GM23338 (cell line): ENCODE results near the gene CAPS. TPM values are rescaled to one million over a fixed set of nuclear protein-coding genes. Genes with fewer than 3 reads are reported as not detected.

Experiments used
- ATAC-seq: fragments of 200-7000 bp; cut with Tn5 transposase; 3 replicates; pipeline ENCODE4 v1.9.1; 2020
- DNase-seq: peaks from one replicate; pipeline ENCODE4 v3.0.0-alpha.2; 2015; ENCODE audit warnings: low spot score
- H2AFZ ChIP-seq: fragments of 200-600 bp; sonication (generic); 2 replicates; pipeline ENCODE4 v1.8.0; 2016; ENCODE audit warnings: antibody characterized with exemption, mild to moderate bottlenecking, moderate library complexity
- H3F3A ChIP-seq: fragments of 200-600 bp; sonication (generic); replicated peaks from 2 replicates; pipeline ENCODE4 v1.8.0; 2017; ENCODE audit warnings: antibody characterized with exemption, mixed run types, low read depth
- H3K27ac ChIP-seq: fragments of 200-600 bp; sonication (generic); 2 replicates; pipeline ENCODE4 v1.6.1; 2016; ENCODE audit warnings: low read depth
- H3K27me3 ChIP-seq: fragments of 200-600 bp; sonication (generic); 2 replicates; pipeline ENCODE4 v1.8.0; 2016; ENCODE audit warnings: mild to moderate bottlenecking, mixed run types, moderate library complexity; ENCODE audit not compliant: insufficient read depth
- H3K36me3 ChIP-seq: fragments of 200-600 bp; sonication (generic); 2 replicates; pipeline ENCODE4 v1.8.0; 2016; ENCODE audit warnings: mild to moderate bottlenecking; ENCODE audit not compliant: insufficient read depth
- H3K4me1 ChIP-seq: fragments of 200-600 bp; sonication (generic); 2 replicates; pipeline ENCODE4 v1.8.0; 2016; ENCODE audit warnings: mild to moderate bottlenecking, moderate library complexity; ENCODE audit not compliant: insufficient read depth
- H3K4me2 ChIP-seq: fragments of 200-600 bp; sonication (generic); 2 replicates; pipeline ENCODE4 v1.7.1; 2017; ENCODE audit warnings: mixed run types
- H3K4me3 ChIP-seq: fragments of 200-600 bp; sonication (generic); 2 replicates; pipeline ENCODE4 v1.6.1; 2016; ENCODE audit warnings: mixed run types
- H3K79me2 ChIP-seq: fragments of 200-600 bp; sonication (generic); replicated peaks from 2 replicates; pipeline ENCODE4 v1.8.0; 2017; ENCODE audit warnings: mild to moderate bottlenecking; ENCODE audit not compliant: insufficient read depth
- H3K9me2 ChIP-seq: fragments of 200-600 bp; sonication (generic); 2 replicates; pipeline ENCODE4 v1.8.0; 2017; ENCODE audit not compliant: insufficient read depth
- H4K20me1 ChIP-seq: fragments of 200-600 bp; sonication (generic); replicated peaks from 2 replicates; pipeline ENCODE4 v1.8.0; 2017; ENCODE audit warnings: mild to moderate bottlenecking; ENCODE audit not compliant: insufficient read depth
- H3K27ac Mint-ChIP-seq: 2 replicates; pipeline ENCODE4 v1.8.0; 2020; ENCODE audit warnings: inconsistent platforms, mild to moderate bottlenecking, moderate library complexity, mixed read lengths
- H3K27me3 Mint-ChIP-seq: 3 replicates; pipeline ENCODE4 v1.8.0; 2022; ENCODE audit warnings: low read depth, mild to moderate bottlenecking, moderate library complexity, mixed read lengths, inconsistent platforms; ENCODE audit not compliant: insufficient read depth, poor library complexity
- H3K36me3 Mint-ChIP-seq: 3 replicates; pipeline ENCODE4 v1.8.0; 2021; ENCODE audit warnings: low read depth, mild to moderate bottlenecking, inconsistent platforms, moderate library complexity, mixed read lengths
- H3K4me1 Mint-ChIP-seq: 3 replicates; pipeline ENCODE4 v1.8.0; 2020; ENCODE audit warnings: mild to moderate bottlenecking, inconsistent platforms, mixed read lengths
- H3K4me3 Mint-ChIP-seq: 3 replicates; pipeline ENCODE4 v1.8.0; 2021; ENCODE audit warnings: moderate library complexity, mild to moderate bottlenecking, inconsistent platforms, mixed read lengths
- H3K9me3 Mint-ChIP-seq: 3 replicates; pipeline ENCODE4 v1.8.0; 2020; ENCODE audit warnings: moderate library complexity, mild to moderate bottlenecking, inconsistent platforms, mixed read lengths
- CREB1 ChIP-seq: fragments of 250-450 bp; sonication (Bioruptor Pico); IDR thresholded peaks from 2 replicates; pipeline ENCODE4 v1.5.0; 2020; ENCODE audit warnings: low read depth, mild to moderate bottlenecking, moderate library complexity
- CTCF ChIP-seq, 2 experiments: fragments of 200-600 bp in 1 of 2; sonication (generic) in 1 of 2; conservative IDR thresholded peaks; 2 replicates each; pipeline versions ENCODE4 v1.5.1 to v1.6.1; 2016 to 2017; ENCODE audit warnings: antibody characterized with exemption in 2 of 2, low read depth in 2 of 2, mild to moderate bottlenecking in 2 of 2, moderate library complexity in 1 of 2
- ETS1 ChIP-seq: IDR thresholded peaks from 2 replicates; pipeline ENCODE4 v1.6.1; 2016; ENCODE audit warnings: antibody characterized with exemption
- EZH2 ChIP-seq: fragments of 200-600 bp; sonication (generic); IDR thresholded peaks from one replicate; pipeline ENCODE4 v1.8.0; 2017; ENCODE audit warnings: antibody characterized with exemption, mild to moderate bottlenecking, low read depth; ENCODE audit not compliant: unreplicated experiment
- EZH2phosphoT487 ChIP-seq: fragments of 200-600 bp; sonication (generic); IDR thresholded peaks from one replicate; pipeline ENCODE4 v1.8.1; 2018; ENCODE audit warnings: antibody characterized with exemption; ENCODE audit not compliant: unreplicated experiment
- JUNB ChIP-seq: IDR thresholded peaks from one replicate; pipeline ENCODE4 v1.6.1; 2016; ENCODE audit warnings: antibody characterized with exemption; ENCODE audit not compliant: unreplicated experiment
- NANOG ChIP-seq: IDR thresholded peaks from 2 replicates; pipeline ENCODE4 v1.6.1; 2016; ENCODE audit warnings: antibody characterized with exemption, borderline replicate concordance
- POLR2AphosphoS5 ChIP-seq: IDR thresholded peaks from 2 replicates; pipeline ENCODE4 v1.6.1; 2016; ENCODE audit warnings: antibody characterized with exemption, low read depth
- REST ChIP-seq: IDR thresholded peaks from one replicate; pipeline ENCODE4 v1.6.1; 2018; ENCODE audit warnings: antibody characterized with exemption; ENCODE audit not compliant: unreplicated experiment
- STAT1 ChIP-seq: IDR thresholded peaks from one replicate; pipeline ENCODE4 v1.6.1; 2016; ENCODE audit warnings: antibody characterized with exemption; ENCODE audit not compliant: unreplicated experiment
- ZNF114 ChIP-seq: fragments of 250-450 bp; sonication (Bioruptor Pico); IDR thresholded peaks from 2 replicates; pipeline ENCODE4 v1.5.0; 2020; ENCODE audit warnings: mild to moderate bottlenecking, moderate library complexity
- ZNF331 ChIP-seq: fragments of 250-450 bp; sonication (Bioruptor Pico); IDR thresholded peaks from 2 replicates; pipeline ENCODE4 v1.5.0; 2020; ENCODE audit warnings: low read depth, mild to moderate bottlenecking, moderate library complexity
- ZNF462 ChIP-seq: fragments of 250-450 bp; sonication (Bioruptor Pico); IDR thresholded peaks from 2 replicates; pipeline ENCODE4 v1.5.0; 2020; ENCODE audit warnings: mild to moderate bottlenecking, moderate library complexity
- polyA plus RNA-seq: library from polyadenylated mRNA; unstranded; fragments of >200 nt; fragmentation: Nextera tagmentation; extraction: Ambion mirVana; gene quantifications from 2 replicates; pipeline ENCODE4 v1.2.1, GENCODE V29; 2016
- total RNA-seq: library from RNA; depleted of rRNA; stranded (reverse); fragments of >200 nt; shearing (Covaris generic); gene quantifications from 2 replicates; pipeline ENCODE4 v1.2.3, GENCODE V29; 2014

The CAPS gene
- total and polyA plus RNA-seq, 2 experiments from 2014 or later, result 1.5 to 3.2 TPM

- no peak overlapping the region for H3K4me3 ChIP-seq
- no peaks in the 10 kb centered on the region for H3K4me1 Mint-ChIP-seq
- no peaks in the 10 kb centered on the region for H3K36me3 ChIP-seq
- no peaks in the 10 kb centered on the region for H3K9me3 Mint-ChIP-seq
- H3K79me2 ChIP-seq, result no peaks in the 10 kb centered on the region
- H2AFZ ChIP-seq, result no peak overlapping the region
- H3K36me3 Mint-ChIP-seq, result no peaks in the 10 kb centered on the region
- no peak overlapping the region for H3K4me2 ChIP-seq
- H3K4me3 Mint-ChIP-seq, result no peak overlapping the region
- no peaks in the 10 kb centered on the region for H3K4me1 ChIP-seq
- no peak for ATAC-seq
- H3F3A ChIP-seq, result no peaks in the 10 kb centered on the region
- H3K9me2 ChIP-seq, result no peaks in the 10 kb centered on the region
- no peaks in the 10 kb centered on the region; the same call in 1 of the 2 replicates for H4K20me1 ChIP-seq
- TF ChIP-seq NANOG (no peak), POLR2AphosphoS5 (no peak), ZNF331 (CRISPR knock-in tag) (no peak), CREB1 (no peak), EZH2 (no peak), JUNB (no peak), ZNF114 (CRISPR knock-in tag) (no peak), ZNF462 (CRISPR knock-in tag) (no peak), CTCF (conservative IDR thresholded peaks at IDR 0.05; ENCODE audit: low read depth in 2 of 2) (no peak), STAT1 (no peak), EZH2phosphoT487 (no peak), ETS1 (no peak), REST (no peak)
- no peak for DNase-seq
- no peaks in the 10 kb centered on the region for H3K27me3 ChIP-seq
- H3K27ac Mint-ChIP-seq, result no peak overlapping the region
- no peak overlapping the region for H3K27ac ChIP-seq
- peaks cover 8% of the 10 kb centered on the region for H3K27me3 Mint-ChIP-seq
These were observed 5.1 kb upstream of the CAPS start for GRCh38 chr19:5908773-5909442.
